Mononuclear cell (primary cell): ENCODE measurements around the gene AGAP1. TPM values are rescaled to one million over a fixed set of nuclear protein-coding genes. Genes with fewer than 3 reads are reported as not detected.

Experiments used
- H3K27me3 ChIP-seq: 2 replicates; pipeline ENCODE4 v1.6.0; 2011; ENCODE audit warnings: low read length, control low read depth; ENCODE audit not compliant: insufficient read depth
- H3K4me1 ChIP-seq: 2 replicates; pipeline ENCODE4 v1.5.1; 2011; ENCODE audit warnings: mild to moderate bottlenecking, low read length, control low read depth; ENCODE audit not compliant: insufficient read depth
- H3K4me3 ChIP-seq: 2 replicates; pipeline ENCODE4 v1.5.1; 2011; ENCODE audit warnings: mild to moderate bottlenecking, low read length, moderate library complexity
- H3K9me3 ChIP-seq: 2 replicates; pipeline ENCODE4 v1.5.1; 2011; ENCODE audit warnings: low read depth, mild to moderate bottlenecking, control low read depth, low read length
- total RNA-seq: library from RNA; depleted of rRNA; stranded (reverse); fragments of >200 nt; gene quantifications from one replicate; pipeline ENCODE4 v1.2.3, GENCODE V29; 2012

AGAP1 gene
- total RNA-seq, 1 donor: 2.7 TPM

DNA sequence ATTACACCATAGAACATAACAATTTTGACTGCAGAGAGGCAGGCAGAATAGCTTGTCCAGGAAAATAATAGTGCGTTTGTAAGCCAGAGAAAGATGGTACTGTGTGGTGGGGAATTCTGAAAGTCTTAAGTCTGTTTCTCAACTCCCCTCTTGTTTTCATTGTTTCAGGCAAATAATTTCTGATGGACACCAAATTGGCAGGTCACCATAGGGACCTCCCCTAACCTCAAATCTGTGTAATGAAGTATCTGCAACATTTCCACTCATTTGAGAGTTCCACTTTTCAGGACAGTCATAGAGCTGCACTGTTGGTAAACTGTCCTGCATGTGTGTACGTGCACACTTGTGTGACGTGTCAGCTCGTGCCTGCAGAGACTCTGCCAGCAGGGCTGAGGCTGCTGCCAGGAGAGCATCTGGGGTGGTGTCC lies 195.6 kb downstream of the AGAP1 start:
- Histone ChIP-seq H3K4me3 (no peak overlapping the region), H3K9me3 (no peaks in the 10 kb centered on the region), H3K4me1 (no peaks in the 10 kb centered on the region), H3K27me3 (no peaks in the 10 kb centered on the region)

DNA sequence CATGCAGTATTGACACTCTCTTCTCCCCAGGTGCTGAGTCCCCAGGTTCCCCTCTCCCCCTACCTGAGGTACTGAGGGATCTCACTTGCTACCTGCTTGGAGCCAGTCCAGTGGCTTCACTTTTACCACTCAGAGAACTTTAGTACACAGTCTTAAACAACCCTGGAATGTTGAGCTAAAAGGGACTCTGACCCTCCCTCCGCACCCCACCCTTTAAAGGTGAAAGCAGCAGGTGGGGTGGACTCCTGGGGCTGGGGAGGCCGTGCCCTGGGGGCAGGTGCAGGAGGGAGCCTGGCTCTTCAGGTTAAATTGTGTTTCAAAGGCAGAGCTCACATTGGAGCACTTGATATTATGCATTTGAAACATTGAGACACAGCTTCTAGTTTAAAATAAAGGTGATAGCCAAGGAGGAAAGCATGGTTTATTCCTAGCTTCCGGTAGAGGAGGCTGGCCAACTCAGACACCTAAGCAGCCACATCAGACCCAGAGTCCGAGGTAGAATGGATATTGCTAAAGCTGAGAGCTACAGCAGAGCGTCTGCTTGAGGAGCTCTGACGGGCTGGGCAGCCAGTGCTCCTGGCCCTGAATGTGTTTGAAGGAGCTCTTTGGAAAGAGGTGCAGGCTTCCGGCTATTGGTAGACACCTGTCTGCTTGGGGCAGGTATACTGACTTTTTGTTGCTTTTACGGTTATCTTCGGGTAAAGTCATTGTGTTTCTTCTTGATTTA lies 196.4 kb downstream of the AGAP1 start:
- H3K27me3 ChIP-seq: no peaks in the 10 kb centered on the region
- no peak overlapping the region for H3K4me3 ChIP-seq
- no peaks in the 10 kb centered on the region for H3K9me3 ChIP-seq
- no peaks in the 10 kb centered on the region for H3K4me1 ChIP-seq

DNA sequence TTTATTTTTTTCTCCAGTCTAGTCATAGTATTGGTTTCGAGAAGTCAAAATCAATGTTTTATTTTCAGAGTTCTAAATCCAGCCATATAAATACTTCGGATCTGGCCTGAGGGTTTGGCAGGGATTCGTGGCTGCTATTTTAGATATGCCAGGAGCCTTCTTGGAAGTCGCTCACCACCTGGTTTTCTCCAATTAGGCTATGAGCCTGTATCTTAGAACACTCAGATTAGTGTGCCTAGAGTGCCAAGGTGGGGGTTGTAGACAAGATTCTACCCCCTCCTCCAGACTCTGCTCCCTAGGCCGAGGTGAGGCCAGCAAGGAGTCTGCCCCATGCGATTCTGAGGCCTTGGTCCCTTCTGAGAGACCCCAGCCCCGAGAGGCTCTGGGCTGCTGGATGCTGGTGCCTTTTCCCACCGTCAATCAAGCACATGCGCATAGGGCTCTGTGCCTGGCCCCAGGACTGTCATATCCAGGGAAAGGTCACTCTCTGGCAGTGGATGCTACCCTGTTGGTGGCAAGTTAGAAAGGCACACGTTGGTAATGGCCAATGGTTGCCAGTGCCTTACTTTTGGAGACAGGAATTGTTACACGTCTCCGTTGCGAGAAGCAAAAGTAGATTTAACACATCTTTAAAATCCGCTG lies 197.1 kb downstream of the AGAP1 start:
- Histone ChIP-seq H3K9me3 (no peaks in the 10 kb centered on the region), H3K27me3 (no peaks in the 10 kb centered on the region), H3K4me3 (no peak overlapping the region), H3K4me1 (no peaks in the 10 kb centered on the region)

DNA sequence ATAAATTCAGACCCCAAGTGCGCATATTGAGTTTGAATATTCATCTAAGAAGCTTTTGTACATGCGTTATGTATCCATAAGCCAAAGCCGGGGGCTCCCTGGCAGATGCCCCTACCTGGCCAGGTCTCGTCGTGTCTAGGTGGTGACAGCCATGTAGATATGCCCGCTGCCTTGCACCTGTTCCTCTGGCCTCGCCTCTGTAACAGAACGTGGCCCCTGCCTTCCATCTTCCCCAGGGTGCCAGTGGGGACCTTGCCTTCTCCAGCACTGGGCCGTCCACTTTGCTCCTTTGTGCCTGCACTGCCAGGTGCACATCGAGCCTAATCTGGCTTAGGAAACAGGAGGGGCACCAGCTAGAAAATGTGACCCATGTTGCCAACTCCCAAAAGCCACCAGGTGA lies 198.2 kb downstream of the AGAP1 start:
- H3K4me1 ChIP-seq: no peaks in the 10 kb centered on the region
- H3K4me3 ChIP-seq: no peak overlapping the region
- no peaks in the 10 kb centered on the region for H3K9me3 ChIP-seq
- no peaks in the 10 kb centered on the region for H3K27me3 ChIP-seq

DNA sequence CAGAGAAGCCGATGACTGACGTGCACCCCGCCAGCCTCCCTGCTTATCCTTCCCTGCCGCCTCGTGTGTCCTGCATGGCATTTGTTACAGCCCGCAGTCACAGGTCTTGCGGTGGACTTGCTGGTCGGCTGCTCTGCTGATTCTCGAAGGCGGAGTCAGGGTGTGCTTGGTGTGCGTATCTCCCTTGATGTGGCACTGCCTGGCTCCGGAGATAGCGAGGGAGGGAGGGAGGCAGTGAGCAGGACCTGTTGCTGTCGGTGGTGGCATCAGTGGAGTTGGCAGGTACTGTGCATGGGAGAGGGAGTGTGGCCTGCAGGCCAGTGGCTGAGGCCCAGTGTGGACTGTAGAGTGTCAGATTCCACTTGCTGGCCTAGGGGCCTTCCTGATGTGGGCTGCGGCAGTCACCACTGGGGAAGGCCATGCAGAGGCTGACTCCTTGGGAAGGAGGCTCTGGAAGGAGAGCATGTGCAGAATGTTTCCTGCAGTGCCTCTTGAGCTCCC lies 198.9 kb downstream of the AGAP1 start:
- Histone ChIP-seq H3K9me3 (no peaks in the 10 kb centered on the region), H3K4me3 (no peak overlapping the region), H3K27me3 (no peaks in the 10 kb centered on the region), H3K4me1 (no peaks in the 10 kb centered on the region)

GRCh38 chr2:235693279-235693678 lies 199.4 kb downstream of the AGAP1 start:
- no peaks in the 10 kb centered on the region for H3K4me1 ChIP-seq
- no peak overlapping the region for H3K4me3 ChIP-seq
- no peaks in the 10 kb centered on the region for H3K9me3 ChIP-seq
- no peaks in the 10 kb centered on the region for H3K27me3 ChIP-seq

DNA sequence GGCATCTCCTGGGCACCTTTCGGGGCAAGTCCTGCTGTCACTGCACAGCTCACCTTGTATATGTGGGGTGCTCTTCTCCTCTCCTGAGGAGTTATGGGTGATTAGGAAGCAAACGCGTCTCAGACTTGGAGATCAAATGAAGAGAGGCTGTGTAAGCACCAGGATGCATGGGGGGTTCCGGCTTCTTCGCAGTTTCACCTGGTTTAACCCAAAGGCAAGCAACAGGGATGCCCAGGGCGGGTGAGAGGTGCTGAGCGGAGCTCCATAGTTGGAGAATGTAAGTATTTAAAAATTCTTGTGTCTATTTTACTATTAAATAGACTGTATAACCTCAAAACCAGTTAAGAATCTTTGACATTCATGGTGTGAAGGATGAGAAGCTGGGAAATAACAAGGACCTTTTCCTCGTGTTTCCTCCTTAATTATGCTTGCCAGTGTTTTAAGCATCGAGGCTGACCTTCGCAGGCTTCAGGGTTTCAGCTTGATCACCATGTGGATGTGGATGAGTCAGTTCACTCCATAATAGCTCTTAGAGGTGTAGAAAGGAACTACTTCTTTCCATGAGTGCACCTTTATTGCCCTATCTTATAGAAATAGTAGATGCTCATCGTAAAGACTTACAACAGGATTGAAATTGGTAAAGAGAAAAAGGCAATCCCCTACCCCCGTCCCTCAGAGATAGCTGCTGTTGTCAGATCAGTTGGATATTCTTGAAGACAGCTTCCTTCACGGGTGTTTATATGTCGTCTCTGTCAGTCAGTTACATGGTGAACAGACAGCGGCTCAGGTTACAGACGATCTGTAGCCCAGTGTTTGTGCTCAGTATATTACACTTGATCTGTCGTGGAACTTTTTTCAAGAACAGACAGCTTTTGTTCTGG lies 201.1 kb downstream of the AGAP1 start:
- Histone ChIP-seq H3K4me1 (no peaks in the 10 kb centered on the region), H3K4me3 (no peak overlapping the region), H3K27me3 (no peaks in the 10 kb centered on the region), H3K9me3 (no peaks in the 10 kb centered on the region)

DNA sequence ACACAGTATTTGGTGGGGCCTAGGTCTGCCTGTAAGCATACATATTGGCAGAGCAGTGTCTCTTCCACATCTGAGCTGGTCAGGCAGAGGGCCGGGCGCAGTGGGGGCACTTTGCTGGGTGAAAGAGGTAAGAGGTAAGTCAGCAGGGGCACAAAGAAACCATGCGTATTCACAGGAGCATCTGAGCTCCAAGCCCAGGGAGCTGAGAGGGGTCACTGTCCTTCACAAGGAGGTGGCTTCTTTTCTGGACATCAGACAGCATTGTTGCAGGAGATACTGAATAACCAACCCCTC lies 201.7 kb downstream of the AGAP1 start:
- H3K27me3 ChIP-seq: no peaks in the 10 kb centered on the region
- H3K9me3 ChIP-seq: no peaks in the 10 kb centered on the region
- no peak overlapping the region for H3K4me3 ChIP-seq
- H3K4me1 ChIP-seq: no peaks in the 10 kb centered on the region

DNA sequence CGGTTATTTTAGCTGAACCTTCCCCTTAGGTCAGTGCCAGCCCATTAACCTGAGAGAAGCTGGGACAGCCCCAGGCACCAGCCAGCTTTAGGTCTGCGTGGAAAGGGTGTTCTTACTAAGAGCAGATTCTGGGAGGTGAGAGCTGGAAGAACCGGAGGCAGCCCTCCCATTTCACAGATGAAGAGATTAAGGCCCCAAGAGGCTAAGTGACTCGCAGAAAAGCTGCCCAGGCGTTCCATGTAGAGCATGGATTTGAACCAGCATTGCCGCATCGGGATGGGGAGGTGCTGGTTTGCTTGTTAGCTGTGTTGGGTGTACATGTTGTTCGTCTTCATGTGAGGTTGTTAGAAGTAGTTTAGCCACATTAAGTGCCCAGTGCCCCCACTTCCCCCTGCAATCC lies 203.2 kb downstream of the AGAP1 start:
- H3K4me3 ChIP-seq: no peak overlapping the region
- H3K4me1 ChIP-seq: no peaks in the 10 kb centered on the region
- H3K9me3 ChIP-seq: no peaks in the 10 kb centered on the region
- H3K27me3 ChIP-seq: no peaks in the 10 kb centered on the region

DNA sequence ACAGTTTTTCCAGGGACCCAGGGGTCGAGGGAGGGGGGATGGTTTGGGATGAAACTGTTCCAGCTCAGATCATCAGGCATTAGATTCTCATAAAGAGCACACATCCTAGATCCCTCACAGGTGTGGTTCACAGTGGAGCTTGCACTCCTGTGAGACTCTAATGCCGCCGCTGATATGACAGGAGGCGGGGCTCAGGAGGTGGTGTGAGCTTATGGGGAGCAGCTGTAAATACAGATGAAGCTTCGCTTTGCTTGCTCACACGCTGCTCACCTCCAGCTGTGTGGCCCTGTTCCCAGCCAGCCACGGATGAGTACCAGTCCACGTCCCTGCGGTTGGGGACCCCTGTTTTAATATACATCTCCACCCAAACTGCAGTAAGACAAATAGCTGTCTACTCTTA lies 204.2 kb downstream of the AGAP1 start:
- no peaks in the 10 kb centered on the region for H3K27me3 ChIP-seq
- H3K4me1 ChIP-seq: no peaks in the 10 kb centered on the region
- H3K9me3 ChIP-seq: no peaks in the 10 kb centered on the region
- H3K4me3 ChIP-seq: no peak overlapping the region

GRCh38 chr2:235698491-235698890 lies 204.6 kb downstream of the AGAP1 start:
- H3K4me1 ChIP-seq: no peaks in the 10 kb centered on the region
- no peaks in the 10 kb centered on the region for H3K27me3 ChIP-seq

GRCh38 chr2:235699576-235699975 lies 205.7 kb downstream of the AGAP1 start:
- no peaks in the 10 kb centered on the region for H3K27me3 ChIP-seq
- no peaks in the 10 kb centered on the region for H3K4me1 ChIP-seq
- no peaks in the 10 kb centered on the region for H3K9me3 ChIP-seq
- no peak overlapping the region for H3K4me3 ChIP-seq

More at GRCh38 chr2:235698491-235698890, 204.6 kb downstream of the AGAP1 start:
- no peaks in the 10 kb centered on the region for H3K9me3 ChIP-seq
- no peak overlapping the region for H3K4me3 ChIP-seq

- Histone ChIP-seq H3K9me3 (no peaks in the 10 kb centered on the region), H3K4me1 (no peaks in the 10 kb centered on the region), H3K4me3 (no peak overlapping the region), H3K27me3 (no peaks in the 10 kb centered on the region)
These were observed 207.6 kb downstream of the AGAP1 start for GRCh38 chr2:235701206-235701981.

DNA sequence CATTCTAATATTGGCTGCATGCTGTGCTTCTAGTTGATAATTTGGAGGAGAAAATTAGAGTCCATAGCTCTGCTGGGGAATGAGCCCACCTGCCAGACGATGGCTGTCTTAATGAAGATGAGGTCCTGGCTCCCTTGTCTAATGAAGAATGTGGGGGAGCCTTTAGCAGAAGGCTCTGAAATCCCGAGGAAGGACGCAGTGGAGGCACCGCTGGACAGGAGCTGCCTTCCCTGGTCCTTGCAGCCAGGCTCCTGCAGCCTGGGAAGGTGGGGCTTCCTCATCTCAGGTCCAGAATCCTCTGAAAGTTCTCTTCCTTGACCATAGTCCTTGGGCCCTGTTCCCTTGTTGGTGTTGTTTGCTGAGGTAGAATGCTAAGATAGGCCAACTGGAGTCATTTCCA lies 208.3 kb downstream of the AGAP1 start:
- no peaks in the 10 kb centered on the region for H3K4me1 ChIP-seq
- no peaks in the 10 kb centered on the region for H3K9me3 ChIP-seq
- no peak overlapping the region for H3K4me3 ChIP-seq
- H3K27me3 ChIP-seq: no peaks in the 10 kb centered on the region
